Heart left ventricle (tissue), 16 donors: ENCODE measurements around the gene HMG20A. TPM values are rescaled to one million over a fixed set of nuclear protein-coding genes. Genes with fewer than 3 reads are reported as not detected.
A peak's percentile ranks its signal among the peaks of the same experiment; 100 is the strongest.

Source experiments
- ATAC-seq, 4 donors: fragments of 200-7000 bp; cut with Tn5 transposase; one replicate each; pipeline ENCODE4 v1.9.1; 2020 to 2022; ENCODE audit warnings: moderate library complexity in 4 of 4, mild to moderate bottlenecking in 3 of 4, moderate number of reproducible peaks in 1 of 4
- DNase-seq, 5 donors: peaks; one replicate each; pipeline ENCODE4 v3.0.0-alpha.2; 2020
- H3K27ac ChIP-seq, 12 donors: fragments of 200-600 bp; sonication (generic) in 4 of 12; one replicate each; pipeline versions ENCODE4 v1.5.0 to v1.8.0; 2016 to 2022; ENCODE audit warnings: mild to moderate bottlenecking in 2 of 12
- H3K27me3 ChIP-seq, 9 donors: fragments of 200-600 bp; sonication (generic) in 2 of 9; one replicate each; pipeline versions ENCODE4 v1.5.1 to v1.8.0; 2016 to 2022; ENCODE audit warnings: mild to moderate bottlenecking in 3 of 9
- H3K36me3 ChIP-seq, 9 donors: fragments of 200-600 bp; sonication (generic) in 2 of 9; one replicate each; pipeline versions ENCODE4 v1.5.0 to v1.8.0; 2018 to 2022; ENCODE audit warnings: mild to moderate bottlenecking in 2 of 9
- H3K4me1 ChIP-seq, 12 donors: fragments of 200-600 bp; sonication (generic) in 4 of 12; one replicate each; pipeline versions ENCODE4 v1.5.0 to v1.8.0; 2016 to 2022; ENCODE audit warnings: mild to moderate bottlenecking in 3 of 12
- H3K4me3 ChIP-seq, 12 donors: fragments of 200-600 bp; sonication (generic) in 4 of 12; one replicate each; pipeline versions ENCODE4 v1.5.0 to v1.8.0; 2017 to 2022; ENCODE audit warnings: mild to moderate bottlenecking in 9 of 12, moderate library complexity in 4 of 12
- H3K9me3 ChIP-seq, 12 donors: fragments of 200-600 bp; sonication (generic) in 4 of 12; one replicate each; pipeline versions ENCODE4 v1.5.0 to v1.8.0; 2016 to 2022; ENCODE audit warnings: mild to moderate bottlenecking in 1 of 12
- CTCF ChIP-seq, 12 donors: fragments of 200-600 bp; sonication (generic) in 4 of 12; IDR thresholded peaks; one replicate each; pipeline versions ENCODE4 v1.5.0 to v1.8.0; 2018 to 2022; ENCODE audit warnings: antibody characterized with exemption in 12 of 12, mild to moderate bottlenecking in 5 of 12
- POLR2A ChIP-seq, 2 donors: fragments of 450-650 bp; IDR thresholded peaks; one replicate each; pipeline ENCODE4 v1.6.1; 2017; ENCODE audit warnings: antibody characterized with exemption in 2 of 2, mild to moderate bottlenecking in 2 of 2, moderate library complexity in 2 of 2
- WGBS, 4 donors: extraction: QIAGEN DNeasy Blood & Tissue Kit in 2 of 4; methylation state at CpG; one replicate each; pipeline versions ENCODE4 v1.1.5 to v1.1.7; 2013 to 2018; 5-methylcytosine and 5-hydroxymethylcytosine counted together
- intact Hi-C, 10 donors: fragments of 100-400 bp; cut with DNase I; formaldehyde crosslinking; loops; one replicate each; pipeline versions ENCODE4 v1.11.1 to v1.14.2; 2022
- polyA plus RNA-seq, 2 donors: library from polyadenylated mRNA; stranded (reverse); fragments of 200-250 nt; gene quantifications; one replicate each; pipeline ENCODE4 v1.2.3, GENCODE V29; 2013
- total RNA-seq, 9 donors: library from RNA; depleted of rRNA in 2 of 9; stranded (reverse); fragments of >200 nt in 2 of 9; fragmentation: NEBNext Ultra II Directional in 3 of 9; extraction: Animal tissue kit (Norgen Biotek cat#: 25700) in 3 of 9; gene quantifications; one replicate each; pipeline versions ENCODE4 v1.1.0 to v1.2.4, GENCODE V29; 2016 to 2023
- donor health status: ischemic (EF 13 %, LVEDD 7.1; RV severe dilation, severe dysfunction).
- donor health status: healthy with polysubstance abuse.
- donor health status: DM: no; HTN: yes; CAD: no.
- donor health status: DM: no; HTN: no; CAD: no.
- donor health status: ischemic (EF 25% LVEDD 6.9; RV normal size, moderate dysfunction).
- donor health status: ischemic (EF 25% LVEDD 5.7; RV mildly dilated, moderate dysfunction).
- donor health status: healthy.
- donor health status: DM: yes; HTN: yes; CAD: no.
- donor health status: ischemic (EF 35%, LVEDD 5.7; RV mildly dilated, moderate dysfunction).
- donor health status: nonischemic (EF 11% LVEDD 7.7; RV severe dilation, severe dysfunction).
- donor health status: DM: yes; HTN: yes; CAD: no.
- donor health status: PGD.
- donor health status: ischemic (EF 29% LVEDD 5.4; RV normal size, mild dysfunction).
- donor health status: nonischemic (EF 23%, LVEDD 6.1; RV moderate dilation, normal function).

HMG20A gene
- total and polyA plus RNA-seq, 11 donors, result 14.8 to 54.1 (median 32.0) TPM

- Histone ChIP-seq H3K9me3 (no peaks in the 10 kb centered on the region), H3K27me3 (no peaks in the 10 kb centered on the region), H3K36me3 (no peaks in the 10 kb centered on the region), H3K27ac (peak overlapping the region in 11 of 12 donors; percentile 91 to 97 (median 96)), H3K4me3 (peak overlapping the region; percentile 67 to 95 (median 92)), H3K4me1 (peaks cover 6 to 66% (median 57%) of the 10 kb centered on the region in 12 donors)
- WGBS, 4 donors, result 13 to 22% (median 16%) methylated on average over 8 of the region's 8 CpGs
- no peak for DNase-seq
- ATAC-seq, result no peak
- TF ChIP-seq POLR2A (IDR thresholded peaks at IDR 0.05) (no peak), CTCF (IDR thresholded peaks at IDR 0.05) (no peak)
- intact Hi-C loops, result loop anchor here in 9 of 10 donors (2.0 to 10.0 kb wide), 12 partner anchors 54 to 306 kb away; no protein-coding TSS in a partner anchor
Measured at GRCh38 chr15:77418391-77418965, 2.2 kb upstream of the HMG20A start.

DNA sequence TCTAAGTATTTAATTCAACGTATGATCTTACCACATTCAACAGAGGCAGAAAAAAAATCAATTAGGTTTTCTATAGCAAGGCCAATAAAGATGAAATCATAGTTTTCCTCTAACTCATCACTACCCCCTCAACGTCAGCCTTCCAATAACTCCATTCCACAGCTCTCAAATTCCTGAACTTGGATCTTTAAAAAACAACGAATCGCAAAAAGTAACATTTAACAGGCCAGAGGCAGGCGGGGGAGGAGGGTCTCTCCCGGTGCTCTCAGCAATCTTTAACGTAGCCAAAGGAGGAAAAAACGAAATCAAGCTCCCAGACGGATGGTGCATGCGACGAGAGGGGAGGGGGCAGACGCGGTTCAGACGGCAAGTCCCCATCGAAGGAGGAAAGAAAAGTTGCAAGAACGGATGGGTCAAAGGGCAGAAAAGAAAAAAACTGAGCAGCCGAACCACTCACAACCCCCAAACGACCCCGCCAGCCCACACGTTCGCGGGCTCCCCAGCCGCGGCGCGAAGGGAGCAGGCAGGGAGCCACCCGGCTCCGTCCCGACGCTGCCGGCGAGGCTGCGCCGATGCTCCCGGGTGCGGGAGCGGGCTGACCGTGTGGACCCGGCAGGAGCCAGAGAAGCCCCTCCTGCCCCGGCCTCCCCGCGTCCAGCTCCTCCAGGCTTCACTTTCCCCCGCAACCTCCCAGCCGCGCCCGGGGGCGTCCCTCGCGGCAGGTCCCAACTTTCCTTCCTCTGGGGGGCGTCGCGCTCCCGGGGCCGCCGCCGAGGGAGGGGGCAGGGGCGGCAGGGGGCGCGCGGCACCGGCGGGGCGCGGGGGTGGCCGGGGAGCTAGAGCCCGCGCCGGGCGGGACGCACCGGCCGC is 1.5 kb upstream of the HMG20A start:
- Histone ChIP-seq H3K4me3 (peak overlapping the region; percentile 67 to 95 (median 92)), H3K27me3 (no peaks in the 10 kb centered on the region), H3K9me3 (no peaks in the 10 kb centered on the region), H3K4me1 (peaks cover 6 to 69% (median 58%) of the 10 kb centered on the region in 12 donors), H3K27ac (peak overlapping the region; percentile 82 to 97 (median 96)), H3K36me3 (no peaks in the 10 kb centered on the region)
- WGBS, 4 donors, result 0 to 1% (median 0%) methylated on average over 34 to 72 of the region's 72 CpGs
- TF ChIP-seq CTCF (IDR thresholded peaks at IDR 0.05), result peak in 11 of 12 donors; percentile 8 to 60 (median 37)
- no peak for TF ChIP-seq POLR2A (IDR thresholded peaks at IDR 0.05)
- intact Hi-C loops, result loop anchor here in 9 of 10 donors (2.0 to 10.0 kb wide), 12 partner anchors 54 to 307 kb away; no protein-coding TSS in a partner anchor
- peak in 2 of 4 donors; percentile 2 to 33 for ATAC-seq
- DNase-seq, result peak; percentile 51 to 71 (median 59)

DNA sequence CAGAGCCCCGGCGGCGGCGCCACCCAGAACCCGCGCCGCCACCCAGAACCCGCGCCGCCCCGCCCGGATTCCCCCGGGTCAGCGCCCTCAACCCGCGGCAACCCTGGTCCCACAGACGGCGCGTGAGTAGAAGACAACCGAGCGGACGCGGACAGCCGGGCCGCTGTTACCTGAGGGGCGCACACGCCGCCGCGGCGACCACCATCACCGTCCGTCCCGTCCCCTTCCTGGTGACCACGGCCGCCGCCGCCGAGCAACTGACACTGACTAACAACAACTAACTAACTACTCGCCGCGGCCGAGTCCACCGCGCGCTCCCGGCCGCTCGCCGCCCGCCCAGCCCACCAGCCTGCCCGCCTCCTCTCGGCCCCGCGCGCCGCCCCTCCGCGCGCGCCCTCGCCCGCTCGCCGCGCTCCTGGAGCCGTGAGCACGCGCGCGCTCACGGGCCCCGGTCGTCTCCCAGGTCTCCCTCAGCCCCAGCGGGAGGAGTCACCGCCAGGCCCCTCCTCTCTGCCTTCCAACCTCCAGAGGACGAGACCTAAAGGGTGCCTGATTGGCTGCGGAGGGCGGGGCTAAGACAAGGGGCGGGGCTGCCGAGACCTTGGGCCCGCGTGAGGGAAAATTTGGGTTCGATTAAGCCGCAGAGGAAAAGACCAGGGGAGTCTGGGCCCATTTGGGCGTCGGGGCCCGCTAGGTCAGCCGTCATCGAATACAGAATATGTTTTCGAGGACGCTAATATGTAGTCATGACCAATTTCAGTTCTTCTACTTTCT is 665 bp upstream of the HMG20A start, which contains the start of gene PEAK1:
PEAK1 (minus strand) TSS at position 269 of the 774 bp plus-strand sequence. CDS start 238,178 bp downstream, outside the sequence.
- peaks cover 6 to 73% (median 57%) of the 10 kb centered on the region in 12 donors for H3K4me1 ChIP-seq
- H3K36me3 ChIP-seq, result no peaks in the 10 kb centered on the region
- DNase-seq (peak; percentile 100), ATAC-seq (peak; percentile 97 to 99 (median 99))
- peak within 1 kb of the TSS; percentile 82 to 98 (median 96) for H3K27ac ChIP-seq
- no peaks in the 10 kb centered on the region for H3K9me3 ChIP-seq
- peak within 1 kb of the TSS; percentile 67 to 95 (median 92) for H3K4me3 ChIP-seq
- H3K27me3 ChIP-seq, result no peaks in the 10 kb centered on the region
- TF ChIP-seq POLR2A (IDR thresholded peaks at IDR 0.05) (peak; percentile 4 to 93), CTCF (IDR thresholded peaks at IDR 0.05) (no peak)
- intact Hi-C loops, result loop anchor here (1.0 to 10.0 kb wide), 18 partner anchors 37 to 308 kb away; no protein-coding TSS in a partner anchor
- 1% methylated on average over 35 to 92 of the region's 92 CpGs for WGBS, 4 donors
